Measurements from ENCODE around the gene CHRNE. TPM values are rescaled to one million over a fixed set of nuclear protein-coding genes. Genes with fewer than 3 reads are reported as not detected.
"Not testable (repeated sequence)": the region's sequence is repeated elsewhere in the genome, so short reads cannot be mapped to it uniquely, and the experiment has no call there.

The CHRNE gene
- total RNA-seq, 3 donors from 2014 or later: 0.18 to 0.71 (median 0.35) TPM

DNA sequence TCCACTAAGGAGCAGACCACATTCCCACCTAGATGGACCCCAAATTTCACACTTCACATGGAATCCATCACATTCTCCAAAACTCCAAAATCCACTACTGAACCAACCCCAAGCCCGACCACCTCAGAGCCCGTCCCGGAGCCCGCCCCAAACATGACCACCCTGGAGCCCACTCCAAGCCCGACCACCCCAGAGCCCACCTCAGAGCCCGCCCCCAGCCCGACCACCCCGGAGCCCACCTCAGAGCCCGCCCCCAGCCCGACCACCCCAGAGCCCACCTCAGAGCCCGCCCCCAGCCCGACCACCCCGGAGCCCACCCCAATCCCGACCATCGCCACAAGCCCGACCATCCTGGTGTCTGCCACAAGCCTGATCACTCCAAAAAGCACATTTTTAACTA, 30.7 kb upstream of the CHRNE start:
- ATAC-seq: no peak
- H3K4me1 Mint-ChIP-seq (ENCODE audit: low read depth): peaks cover 31% of the 10 kb centered on the region
- no peaks in the 10 kb centered on the region for H3K27me3 Mint-ChIP-seq (ENCODE audit: low read depth)
- H3K36me3 Mint-ChIP-seq (ENCODE audit: insufficient read depth): peaks cover 7% of the 10 kb centered on the region
- no peak overlapping the region for H3K4me3 Mint-ChIP-seq
- no peaks in the 10 kb centered on the region for H3K9me3 Mint-ChIP-seq
- no peak for DNase-seq

DNA sequence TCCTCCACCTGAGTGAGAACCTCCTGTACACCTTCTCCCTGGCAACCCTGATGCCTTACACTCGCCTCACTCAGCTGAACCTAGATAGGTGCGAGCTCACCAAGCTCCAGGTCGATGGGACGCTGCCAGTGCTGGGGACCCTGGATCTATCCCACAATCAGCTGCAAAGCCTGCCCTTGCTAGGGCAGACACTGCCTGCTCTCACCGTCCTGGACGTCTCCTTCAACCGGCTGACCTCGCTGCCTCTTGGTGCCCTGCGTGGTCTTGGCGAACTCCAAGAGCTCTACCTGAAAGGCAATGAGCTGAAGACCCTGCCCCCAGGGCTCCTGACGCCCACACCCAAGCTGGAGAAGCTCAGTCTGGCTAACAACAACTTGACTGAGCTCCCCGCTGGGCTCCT, 29.9 kb upstream of the CHRNE start:
- ATAC-seq (no peak), DNase-seq (no peak)
- Mint-ChIP-seq H3K4me1 (ENCODE audit: low read depth) (peaks cover 25% of the 10 kb centered on the region), H3K4me3 (no peak overlapping the region), H3K36me3 (ENCODE audit: insufficient read depth) (peaks cover 7% of the 10 kb centered on the region), H3K9me3 (no peaks in the 10 kb centered on the region), H3K27me3 (ENCODE audit: low read depth) (no peaks in the 10 kb centered on the region)

DNA sequence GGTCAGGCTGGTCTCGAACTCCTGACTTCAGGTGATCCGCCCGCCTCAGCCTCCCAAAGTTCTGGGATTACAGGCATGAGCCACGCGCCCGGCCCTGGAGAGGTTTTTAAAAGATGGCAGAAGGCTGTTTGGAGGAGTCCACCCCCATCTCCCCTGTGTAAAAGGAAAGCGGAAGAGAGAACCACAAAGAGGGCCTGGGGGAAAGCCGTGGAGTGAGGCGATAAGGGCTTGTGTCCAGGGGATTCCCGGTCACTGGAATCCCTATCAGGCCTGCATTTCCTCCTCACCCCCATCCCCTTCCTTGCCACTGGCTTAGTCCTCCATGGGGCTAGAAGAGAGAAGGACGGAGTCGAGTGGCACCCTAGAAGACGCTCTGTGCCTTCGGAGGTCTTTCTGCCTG, 29.1 kb upstream of the CHRNE start, which contains the start of gene GP1BA:
TSS of gene GP1BA (plus strand) at position 315 of the 400 bp plus-strand sequence. CDS start 328 bp downstream, outside the sequence.
- peaks cover 6% of the 10 kb centered on the region for H3K36me3 Mint-ChIP-seq (ENCODE audit: insufficient read depth)
- H3K27me3 Mint-ChIP-seq (ENCODE audit: low read depth): no peaks in the 10 kb centered on the region
- ATAC-seq (no peak), DNase-seq (no peak)
- peaks cover 25% of the 10 kb centered on the region for H3K4me1 Mint-ChIP-seq (ENCODE audit: low read depth)
- no peaks in the 10 kb centered on the region for H3K9me3 Mint-ChIP-seq
- H3K4me3 Mint-ChIP-seq: no peak within 1 kb of the TSS

DNA sequence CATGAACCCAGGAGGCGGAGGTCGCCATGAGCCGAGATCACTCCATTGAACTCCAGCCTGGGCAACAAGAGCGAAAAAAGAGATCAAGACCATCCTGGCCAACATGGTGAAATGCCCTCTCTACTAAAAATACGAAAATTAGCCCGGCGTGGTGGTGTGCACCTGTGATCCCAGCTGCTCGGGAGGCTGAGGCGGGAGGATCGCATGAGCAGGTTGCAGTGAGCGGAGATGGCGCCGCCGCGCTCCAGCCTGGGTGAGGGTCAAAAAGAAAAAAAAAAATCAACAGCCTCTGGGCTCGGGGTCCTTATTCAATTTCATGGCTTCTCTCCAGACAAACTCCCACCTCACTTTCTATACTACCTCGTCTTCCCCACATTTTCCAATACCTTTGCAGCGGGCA, 26.0 kb upstream of the CHRNE start:
- Mint-ChIP-seq H3K36me3 (ENCODE audit: insufficient read depth) (peaks cover 10% of the 10 kb centered on the region), H3K4me3 (no peak overlapping the region), H3K4me1 (ENCODE audit: low read depth) (peaks cover 17% of the 10 kb centered on the region), H3K27me3 (ENCODE audit: low read depth) (no peaks in the 10 kb centered on the region), H3K9me3 (no peaks in the 10 kb centered on the region)
- DNase-seq (no peak), ATAC-seq (no peak)

DNA sequence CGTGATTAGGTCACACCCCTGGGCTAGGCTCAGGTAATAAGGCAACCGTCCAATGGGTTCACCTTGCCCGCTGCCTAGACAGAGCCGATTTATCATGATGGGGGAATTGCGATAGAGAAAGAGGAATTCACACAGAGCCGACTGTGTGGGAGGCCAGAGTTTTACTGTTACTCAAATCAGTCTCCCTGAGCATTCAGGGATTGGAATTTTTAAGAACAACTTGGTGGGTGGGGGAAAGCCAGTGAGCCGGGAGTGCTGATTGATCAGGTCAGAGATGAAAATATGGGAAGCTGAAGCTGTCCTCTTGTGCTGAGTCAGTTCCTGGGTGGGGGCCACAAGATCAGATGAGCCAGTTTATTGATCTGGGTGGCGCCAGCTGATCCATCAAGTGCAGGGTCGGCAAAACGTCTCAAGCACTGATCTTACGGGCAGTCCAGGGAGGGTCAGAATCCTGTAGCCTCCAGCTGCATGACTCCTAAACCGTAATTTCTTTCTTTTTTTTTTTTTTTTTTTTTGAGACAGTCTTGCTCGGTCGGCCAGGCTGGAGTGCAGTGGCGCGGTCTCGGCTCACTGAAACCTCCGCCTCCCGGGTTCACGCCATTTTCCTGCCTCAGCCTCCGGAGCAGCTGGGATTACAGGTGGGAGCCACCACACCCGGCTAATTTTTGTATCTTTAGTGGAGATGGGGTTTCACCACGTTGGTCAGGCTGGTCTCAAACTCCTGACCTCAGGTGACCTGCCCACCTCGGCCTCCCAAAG, 23.9 kb upstream of the CHRNE start:
- H3K27me3 Mint-ChIP-seq (ENCODE audit: low read depth); H3K9me3 Mint-ChIP-seq; ATAC-seq; DNase-seq; H3K4me3 Mint-ChIP-seq; H3K4me1 Mint-ChIP-seq (ENCODE audit: low read depth): not testable (repeated sequence)
- H3K36me3 Mint-ChIP-seq (ENCODE audit: insufficient read depth): peaks cover 10% of the 10 kb centered on the region

DNA sequence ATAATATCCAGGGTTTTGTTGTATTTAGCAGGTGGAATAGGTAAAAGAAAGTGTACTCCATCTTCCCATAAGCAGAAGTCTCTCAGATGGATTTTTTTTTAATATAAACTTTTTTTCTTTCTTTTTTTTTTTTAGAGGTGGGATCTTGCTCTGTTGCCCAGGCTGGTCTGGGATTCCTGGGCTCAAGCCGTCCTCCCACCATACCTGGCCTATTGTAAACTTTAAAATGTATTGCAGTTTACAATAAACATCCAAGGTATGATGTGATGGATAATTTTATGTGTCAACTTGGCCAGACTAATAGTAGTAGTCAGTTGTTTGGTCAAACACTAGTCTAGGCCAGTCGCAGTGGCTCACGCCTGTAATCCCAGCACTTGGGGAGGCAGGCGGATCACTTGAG, 18.4 kb upstream of the CHRNE start:
- ATAC-seq: no peak
- Mint-ChIP-seq H3K36me3 (ENCODE audit: insufficient read depth) (peaks cover under 1% of the 10 kb centered on the region), H3K9me3 (no peaks in the 10 kb centered on the region), H3K27me3 (ENCODE audit: low read depth) (no peaks in the 10 kb centered on the region), H3K4me1 (ENCODE audit: low read depth) (peaks cover under 1% of the 10 kb centered on the region), H3K4me3 (no peak overlapping the region)
- no peak for DNase-seq

DNA sequence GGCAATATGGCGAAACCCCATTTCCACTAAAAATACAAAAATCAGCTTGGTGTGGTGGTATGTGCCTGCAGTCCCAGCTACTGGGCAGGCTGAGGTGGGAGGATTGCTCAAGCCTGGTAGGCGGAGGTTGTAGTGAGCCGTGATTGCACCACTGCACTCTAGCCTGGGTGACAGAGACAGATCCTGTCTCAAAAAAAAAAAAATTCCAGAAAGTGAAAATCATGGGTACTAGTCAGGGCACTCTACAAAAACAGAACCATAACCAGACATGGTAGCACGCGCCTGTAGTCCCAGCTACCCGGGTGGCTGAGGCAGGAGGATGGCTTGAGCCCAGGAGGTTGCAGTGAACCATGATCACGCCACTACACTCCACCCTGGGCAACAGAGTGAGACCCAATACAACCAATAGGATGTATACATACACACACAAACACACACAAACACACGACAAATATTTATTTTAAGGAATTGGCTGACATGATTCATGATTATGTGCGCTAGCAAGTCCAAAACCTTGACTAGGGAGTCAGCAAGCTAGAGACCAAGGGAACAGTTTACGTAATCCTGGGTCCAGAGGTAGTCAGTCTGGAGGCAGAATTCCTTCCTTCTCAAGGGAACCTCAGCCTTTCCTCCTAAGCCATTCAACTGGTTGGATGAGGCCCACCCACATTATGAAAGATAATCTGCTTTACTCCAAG, 17.6 kb upstream of the CHRNE start:
- no peak overlapping the region for H3K4me3 Mint-ChIP-seq
- H3K36me3 Mint-ChIP-seq (ENCODE audit: insufficient read depth): no peaks in the 10 kb centered on the region
- no peaks in the 10 kb centered on the region for H3K4me1 Mint-ChIP-seq (ENCODE audit: low read depth)
- no peaks in the 10 kb centered on the region for H3K27me3 Mint-ChIP-seq (ENCODE audit: low read depth)
- ATAC-seq (no peak), DNase-seq (no peak)
- H3K9me3 Mint-ChIP-seq: no peaks in the 10 kb centered on the region

DNA sequence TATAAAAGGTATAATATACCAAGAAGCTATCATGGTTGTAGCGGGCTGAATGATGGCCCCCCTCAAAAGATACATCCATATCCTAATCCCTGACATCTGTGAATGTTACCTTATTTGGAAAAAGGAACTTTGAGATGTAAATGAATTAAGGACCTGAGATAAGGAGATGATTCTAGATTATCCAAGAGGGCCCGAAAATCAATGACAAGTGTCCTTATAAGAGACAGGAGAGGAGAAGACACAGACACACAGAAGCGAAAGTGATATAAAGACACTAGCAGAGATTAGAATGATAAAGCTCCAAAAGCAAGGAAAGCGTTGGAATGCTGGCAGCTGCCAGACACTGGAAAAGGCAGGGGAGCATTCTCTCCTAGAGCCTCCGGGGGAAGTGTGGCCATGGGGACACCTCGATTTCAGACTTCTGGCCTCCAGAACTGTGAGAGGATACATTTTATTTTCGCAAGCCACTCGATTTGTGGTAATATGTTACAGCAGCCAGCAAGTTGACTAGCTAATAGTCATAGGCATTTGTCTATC, 16.7 kb upstream of the CHRNE start:
- Mint-ChIP-seq H3K36me3 (ENCODE audit: insufficient read depth) (no peaks in the 10 kb centered on the region), H3K27me3 (ENCODE audit: low read depth) (no peaks in the 10 kb centered on the region), H3K9me3 (no peaks in the 10 kb centered on the region), H3K4me3 (no peak overlapping the region), H3K4me1 (ENCODE audit: low read depth) (no peaks in the 10 kb centered on the region)
- ATAC-seq: no peak
- no peak for DNase-seq

DNA sequence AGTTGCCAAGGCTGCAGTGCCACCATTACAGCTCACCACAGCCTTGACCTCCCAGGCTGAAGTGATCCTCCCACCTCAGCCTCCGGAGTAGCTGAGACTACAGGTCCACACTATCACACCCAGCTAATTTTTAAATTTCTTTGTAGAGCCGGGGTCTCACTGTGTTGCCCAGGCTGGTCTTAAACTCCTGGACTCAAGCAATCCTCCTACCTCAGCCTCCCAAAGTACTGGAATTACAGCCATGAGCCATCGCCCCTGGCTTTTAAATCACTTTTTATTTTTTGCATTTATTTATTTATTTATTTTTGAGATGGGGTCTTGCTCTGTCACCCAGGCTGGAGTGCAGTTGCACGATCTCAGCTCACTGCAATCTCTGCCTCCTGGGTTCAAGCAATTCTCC, 11.7 kb upstream of the CHRNE start:
- H3K9me3 Mint-ChIP-seq; DNase-seq; H3K36me3 Mint-ChIP-seq (ENCODE audit: insufficient read depth); H3K27me3 Mint-ChIP-seq (ENCODE audit: low read depth); ATAC-seq; H3K4me1 Mint-ChIP-seq (ENCODE audit: low read depth); H3K4me3 Mint-ChIP-seq: not testable (repeated sequence)

DNA sequence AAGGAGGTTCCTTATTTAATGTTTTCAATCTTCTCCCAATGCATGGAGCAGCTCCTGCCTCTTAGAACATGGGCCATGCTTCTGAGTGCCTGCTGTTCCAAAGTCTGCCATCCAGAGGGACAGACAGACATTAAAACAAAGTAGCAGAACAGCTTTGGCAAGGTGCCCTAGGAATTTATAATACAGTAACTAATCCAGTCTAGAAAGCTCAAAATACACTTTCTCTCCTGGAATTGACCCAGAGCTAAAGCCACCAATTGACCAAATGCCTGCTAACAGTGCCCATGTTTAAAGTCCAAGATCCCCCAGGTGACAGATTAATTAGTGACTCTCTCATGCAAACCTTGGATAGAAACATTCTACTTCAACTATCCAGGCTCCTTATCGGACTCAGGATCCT, 11.1 kb upstream of the CHRNE start:
- Mint-ChIP-seq H3K4me3 (no peak overlapping the region), H3K36me3 (ENCODE audit: insufficient read depth) (no peaks in the 10 kb centered on the region), H3K4me1 (ENCODE audit: low read depth) (no peaks in the 10 kb centered on the region), H3K9me3 (no peaks in the 10 kb centered on the region), H3K27me3 (ENCODE audit: low read depth) (peaks cover 2% of the 10 kb centered on the region)
- ATAC-seq (no peak), DNase-seq (no peak)

DNA sequence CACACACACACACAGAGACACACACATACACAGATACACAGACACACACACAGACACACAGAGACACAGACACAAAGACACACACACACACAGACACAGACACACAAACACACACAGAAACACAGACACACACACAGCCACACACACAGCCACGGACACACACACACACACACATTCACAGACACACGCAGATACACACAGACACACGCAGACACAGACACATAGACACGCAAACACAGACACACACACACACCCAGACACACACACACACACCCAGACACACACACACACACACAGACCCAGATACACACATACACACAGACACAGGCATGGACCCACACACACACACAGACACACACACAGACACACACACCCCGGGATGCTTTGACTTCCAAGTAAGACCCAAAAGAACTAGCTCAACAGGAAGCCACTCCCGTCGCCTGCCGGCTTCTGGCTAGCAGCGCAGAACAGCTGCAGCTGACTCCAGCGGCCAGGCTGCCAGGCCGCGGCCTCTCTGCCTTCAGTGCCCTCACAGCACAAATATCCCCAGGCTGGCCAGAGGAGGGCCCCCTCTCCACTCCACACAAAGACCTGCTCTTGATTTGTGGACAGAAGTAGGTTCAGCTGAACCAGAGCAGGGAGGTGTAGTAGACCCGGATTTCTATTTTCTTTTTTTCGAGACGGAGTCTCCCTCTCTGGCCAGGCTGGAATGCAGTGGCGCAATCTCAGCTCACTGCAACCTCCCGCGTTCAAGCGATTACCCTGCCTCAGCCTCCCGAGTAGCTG, 6.0 kb upstream of the CHRNE start:
- H3K9me3 Mint-ChIP-seq: no peaks in the 10 kb centered on the region
- no peaks in the 10 kb centered on the region for H3K36me3 Mint-ChIP-seq (ENCODE audit: insufficient read depth)
- peak; percentile 89 to 94 for ATAC-seq
- H3K27me3 Mint-ChIP-seq (ENCODE audit: low read depth): peaks cover 2% of the 10 kb centered on the region
- DNase-seq: peak; percentile 62
- H3K4me1 Mint-ChIP-seq (ENCODE audit: low read depth): no peaks in the 10 kb centered on the region
- no peak overlapping the region for H3K4me3 Mint-ChIP-seq

DNA sequence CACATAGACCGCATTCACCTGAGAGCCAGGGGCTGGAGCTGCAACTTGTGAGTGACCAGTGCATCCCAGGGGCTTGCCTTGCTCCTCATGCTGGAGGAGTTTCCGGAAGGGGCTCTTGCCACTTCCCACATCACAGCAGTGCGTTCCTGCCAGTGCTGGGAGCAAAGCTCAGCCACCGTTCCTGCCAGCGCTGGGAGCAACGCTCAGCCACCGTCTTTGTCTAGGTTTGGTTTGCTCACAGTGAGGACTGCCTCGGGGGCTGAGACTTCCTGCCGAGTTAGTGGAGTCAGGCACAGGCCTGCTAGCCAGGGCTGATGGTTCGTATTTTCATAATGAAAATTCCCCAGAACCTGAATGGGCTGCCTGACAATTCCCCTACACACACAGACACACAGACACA, 5.4 kb upstream of the CHRNE start:
- Mint-ChIP-seq H3K4me1 (ENCODE audit: low read depth) (peaks cover 4% of the 10 kb centered on the region), H3K9me3 (no peaks in the 10 kb centered on the region), H3K4me3 (no peak overlapping the region), H3K36me3 (ENCODE audit: insufficient read depth) (no peaks in the 10 kb centered on the region), H3K27me3 (ENCODE audit: low read depth) (peaks cover 2% of the 10 kb centered on the region)
- DNase-seq (no peak), ATAC-seq (peak; percentile 29 to 37)

DNA sequence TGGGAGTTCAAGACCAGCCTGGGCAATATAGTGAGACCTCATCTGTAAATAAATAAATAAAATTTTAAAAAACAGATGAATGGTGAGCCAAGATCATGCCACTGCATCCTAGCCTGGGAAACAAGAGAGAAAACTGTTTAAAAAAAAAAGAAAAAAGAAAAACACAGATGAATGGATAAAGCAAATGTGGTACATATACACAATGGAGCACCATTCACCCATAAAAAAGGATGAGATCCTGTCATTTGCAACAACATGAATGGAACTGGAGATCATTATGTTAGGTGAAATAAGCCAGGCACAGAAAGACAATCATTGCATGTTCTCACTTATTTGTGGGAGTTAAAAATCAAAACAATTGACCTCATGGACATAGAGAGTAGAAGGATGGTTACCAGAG, 3.7 kb upstream of the CHRNE start:
- not testable (repeated sequence) for H3K36me3 Mint-ChIP-seq (ENCODE audit: insufficient read depth); H3K27me3 Mint-ChIP-seq (ENCODE audit: low read depth); DNase-seq; H3K4me3 Mint-ChIP-seq; H3K9me3 Mint-ChIP-seq; ATAC-seq
- H3K4me1 Mint-ChIP-seq (ENCODE audit: low read depth): peaks cover 16% of the 10 kb centered on the region

DNA sequence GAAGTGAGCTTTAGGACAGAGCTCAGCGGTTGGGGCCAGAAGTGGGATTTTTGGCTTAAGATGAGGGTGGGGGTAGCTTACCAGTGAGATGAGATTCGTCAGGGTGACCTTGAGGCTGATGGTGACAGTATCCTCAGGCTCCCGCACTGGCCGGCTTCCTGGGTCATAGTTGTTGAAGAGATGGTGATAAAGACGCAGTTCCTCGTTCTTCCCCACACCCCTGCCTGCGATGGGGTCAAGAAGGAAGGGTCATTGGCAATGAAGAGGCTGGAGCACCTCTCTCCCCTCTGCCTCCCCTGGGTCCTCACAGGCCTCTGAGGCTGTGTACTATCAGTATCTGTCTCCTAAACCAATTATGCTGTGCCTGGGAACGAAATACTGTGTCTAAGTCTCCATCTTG, 358 bp downstream of the CHRNE start:
- Mint-ChIP-seq H3K27me3 (ENCODE audit: low read depth) (no peaks in the 10 kb centered on the region), H3K36me3 (ENCODE audit: insufficient read depth) (no peaks in the 10 kb centered on the region), H3K4me3 (peak overlapping the region; percentile 34), H3K4me1 (ENCODE audit: low read depth) (peaks cover 34% of the 10 kb centered on the region), H3K9me3 (no peaks in the 10 kb centered on the region)
- DNase-seq (no peak), ATAC-seq (no peak)

All from activated T-cell treated with anti-CD3 and anti-CD28 coated beads, Interleukin-2, amount 50 U/mL, for 4 hours (primary cell).